Esophagus muscularis mucosa (tissue), 4 donors: ENCODE measurements around the gene ZNF740.

Source experiments
- EP300 ChIP-seq: sonication (generic); formaldehyde crosslinking; IDR thresholded peaks from one replicate; pipeline ENCODE4 v1.6.1; 2017; ENCODE audit warnings: antibody characterized with exemption
- POLR2A ChIP-seq: fragments of 450-650 bp; IDR thresholded peaks from one replicate; pipeline ENCODE4 v1.6.1; 2017; ENCODE audit warnings: antibody characterized with exemption, moderate library complexity, mild to moderate bottlenecking, low read depth
- POLR2AphosphoS5 ChIP-seq, 2 donors: sonication (generic); formaldehyde crosslinking; IDR thresholded peaks; one replicate each; pipeline ENCODE4 v1.6.1; 2017; ENCODE audit warnings: antibody characterized with exemption in 2 of 2
- TF ChIP-seq, protein P1 (sequence below), 3 experiments: fragments of 200-600 bp in 2 of 3; fragments of 450-650 bp in 1 of 3; sonication (generic) in 2 of 3; IDR thresholded peaks; one replicate each; pipeline ENCODE4 v1.5.1; 2017 to 2019; ENCODE audit warnings: antibody characterized with exemption in 3 of 3, mild to moderate bottlenecking in 2 of 3, moderate library complexity in 1 of 3

GRCh38 chr12:53171725-53172329 lies 8.7 kb upstream of the ZNF740 start:
- TF ChIP-seq EP300: no peak
- TF ChIP-seq POLR2A: no peak
- TF ChIP-seq, protein P1, sequence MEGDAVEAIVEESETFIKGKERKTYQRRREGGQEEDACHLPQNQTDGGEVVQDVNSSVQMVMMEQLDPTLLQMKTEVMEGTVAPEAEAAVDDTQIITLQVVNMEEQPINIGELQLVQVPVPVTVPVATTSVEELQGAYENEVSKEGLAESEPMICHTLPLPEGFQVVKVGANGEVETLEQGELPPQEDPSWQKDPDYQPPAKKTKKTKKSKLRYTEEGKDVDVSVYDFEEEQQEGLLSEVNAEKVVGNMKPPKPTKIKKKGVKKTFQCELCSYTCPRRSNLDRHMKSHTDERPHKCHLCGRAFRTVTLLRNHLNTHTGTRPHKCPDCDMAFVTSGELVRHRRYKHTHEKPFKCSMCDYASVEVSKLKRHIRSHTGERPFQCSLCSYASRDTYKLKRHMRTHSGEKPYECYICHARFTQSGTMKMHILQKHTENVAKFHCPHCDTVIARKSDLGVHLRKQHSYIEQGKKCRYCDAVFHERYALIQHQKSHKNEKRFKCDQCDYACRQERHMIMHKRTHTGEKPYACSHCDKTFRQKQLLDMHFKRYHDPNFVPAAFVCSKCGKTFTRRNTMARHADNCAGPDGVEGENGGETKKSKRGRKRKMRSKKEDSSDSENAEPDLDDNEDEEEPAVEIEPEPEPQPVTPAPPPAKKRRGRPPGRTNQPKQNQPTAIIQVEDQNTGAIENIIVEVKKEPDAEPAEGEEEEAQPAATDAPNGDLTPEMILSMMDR (IDR thresholded peaks at IDR 0.05): no peak
- no peak for TF ChIP-seq POLR2AphosphoS5 (IDR thresholded peaks at IDR 0.05)
